Measurements from ENCODE around the gene RND1.
"Not testable (repeated sequence)": the region's sequence is repeated elsewhere in the genome, so short reads cannot be mapped to it uniquely, and the experiment has no call there.

Gene RND1

GRCh38 chr12:48851883-48852733 is 13.6 kb downstream of the RND1 start, which contains the start of gene DDX23:
DDX23 (minus strand) TSS chr12:48852163; CDS start chr12:48845782, 6,381 bp downstream.
- in situ Hi-C loops (cut with MboI; ENCODE audit: low sequenced_read_pairs, unreplicated experiment): no loop called here
- DNase-seq (ENCODE audit: low spot score): peak; percentile 97
- no peak for TF ChIP-seq CTCF (IDR thresholded peaks at IDR 0.05; ENCODE audit: borderline replicate concordance, control extremely low read depth, extremely low read depth, insufficient read depth, missing control alignments)

- in situ Hi-C loops (cut with MboI; ENCODE audit: low sequenced_read_pairs, unreplicated experiment): not testable (repeated sequence)
These were observed 23.6 kb downstream of the RND1 start for GRCh38 chr12:48842021-48842420.

GRCh38 chr12:48838048-48838447 is 27.6 kb downstream of the RND1 start:
- no peak for DNase-seq (ENCODE audit: low spot score)
- in situ Hi-C loops (cut with MboI; ENCODE audit: low sequenced_read_pairs, unreplicated experiment): no loop called here
- TF ChIP-seq CTCF (IDR thresholded peaks at IDR 0.05; ENCODE audit: borderline replicate concordance, control extremely low read depth, extremely low read depth, insufficient read depth, missing control alignments): no peak

More at GRCh38 chr12:48842021-48842420, 23.6 kb downstream of the RND1 start:
- not testable (repeated sequence) for DNase-seq (ENCODE audit: low spot score)

DNA sequence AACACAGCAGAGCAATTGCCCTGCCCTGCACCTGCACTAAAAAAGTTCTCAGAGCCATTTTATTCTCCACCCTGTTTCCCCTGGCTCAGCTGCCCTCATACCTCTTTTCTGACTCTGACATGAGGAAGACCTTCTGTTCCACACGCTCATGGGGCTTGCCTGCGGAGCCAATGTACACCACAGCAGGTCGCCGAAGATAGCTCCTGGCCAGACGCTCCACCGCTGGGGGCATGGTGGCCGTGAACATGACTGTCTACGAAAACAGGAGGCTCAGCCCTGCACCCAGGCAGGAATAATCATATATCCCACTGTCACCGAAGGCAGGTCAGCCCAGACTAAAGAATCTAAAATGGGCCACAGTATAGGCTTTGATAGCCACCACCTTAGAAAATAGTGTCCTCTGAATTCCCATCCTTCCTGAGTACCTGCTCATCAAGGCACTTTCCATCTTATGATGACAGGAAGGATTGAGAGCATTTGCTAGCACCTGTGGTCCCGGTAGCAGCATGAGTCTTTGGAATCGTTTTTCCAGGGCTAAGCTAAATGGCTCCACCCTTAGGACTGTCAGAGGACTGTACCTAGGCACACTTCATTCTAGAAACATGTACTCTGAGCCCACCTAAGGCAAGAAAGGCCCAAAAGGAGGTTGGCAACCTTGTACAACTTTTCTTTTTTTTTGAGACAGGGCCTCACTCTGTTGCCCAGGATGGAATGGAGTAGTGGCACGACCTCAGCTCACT is 33.2 kb downstream of the RND1 start:
- DNase-seq (ENCODE audit: low spot score): no peak
- in situ Hi-C loops (cut with MboI; ENCODE audit: low sequenced_read_pairs, unreplicated experiment): no loop called here
- no peak for TF ChIP-seq CTCF (IDR thresholded peaks at IDR 0.05; ENCODE audit: borderline replicate concordance, control extremely low read depth, extremely low read depth, insufficient read depth, missing control alignments)

- in situ Hi-C loops (cut with MboI; ENCODE audit: low sequenced_read_pairs, unreplicated experiment): no loop called here
- DNase-seq (ENCODE audit: low spot score): no peak
- no peak for TF ChIP-seq CTCF (IDR thresholded peaks at IDR 0.05; ENCODE audit: borderline replicate concordance, control extremely low read depth, extremely low read depth, insufficient read depth, missing control alignments)
These were observed 34.4 kb downstream of the RND1 start for GRCh38 chr12:48831257-48831656.

DNA sequence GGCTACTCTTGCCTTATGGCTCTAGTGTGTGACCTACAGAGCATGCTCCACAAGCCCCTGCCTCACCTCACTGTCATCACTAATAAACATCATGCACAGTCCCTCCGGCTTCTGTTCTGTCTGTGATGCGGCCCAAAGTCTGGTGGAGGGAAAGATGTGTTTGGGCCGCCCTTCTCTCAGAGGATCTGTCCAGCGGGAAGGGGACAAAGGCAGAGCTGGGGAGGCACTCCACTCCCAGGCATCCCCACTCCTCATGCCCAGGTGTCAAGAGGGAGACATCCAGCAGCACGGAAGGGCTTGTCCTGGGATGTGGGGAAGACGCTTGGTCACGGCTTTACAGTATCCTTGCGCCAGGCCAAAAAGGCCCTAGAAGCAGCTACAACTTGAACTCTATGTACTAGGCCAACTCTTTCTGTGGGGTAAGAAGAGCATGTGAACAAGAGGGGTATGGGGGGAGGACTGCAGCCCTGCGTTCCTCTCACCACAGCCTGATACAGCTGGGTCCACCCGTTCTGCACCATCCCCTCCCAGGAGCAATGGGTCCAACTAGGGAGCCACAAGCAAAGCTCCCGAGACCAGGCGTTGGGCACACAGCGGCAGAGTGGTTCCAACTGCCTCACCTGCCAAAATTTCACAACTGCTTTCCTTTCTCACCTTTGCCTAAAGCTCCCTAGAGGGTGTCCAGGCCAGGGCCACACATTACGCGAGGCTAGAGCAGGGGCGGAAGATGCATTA is 36.7 kb downstream of the RND1 start:
- no peak for TF ChIP-seq CTCF (IDR thresholded peaks at IDR 0.05; ENCODE audit: borderline replicate concordance, control extremely low read depth, extremely low read depth, insufficient read depth, missing control alignments)
- in situ Hi-C loops (cut with MboI; ENCODE audit: low sequenced_read_pairs, unreplicated experiment): no loop called here
- no peak for DNase-seq (ENCODE audit: low spot score)

Data from GM13976 (cell line).